ENCODE results near the gene INTS1.

The INTS1 gene

GRCh38 chr7:1432411-1433082 lies 71.6 kb downstream of the INTS1 start:
- peak; percentile 99 for TF ChIP-seq CTCF (IDR thresholded peaks at IDR 0.05; ENCODE audit: control extremely low read depth, extremely low read depth, low read depth, missing control alignments)
- peak; percentile 84 for DNase-seq (ENCODE audit: extremely low spot score)
- POLR2A ChIA-PET, result no interaction called here
- CTCF ChIA-PET, result interaction anchor here (0.7 to 4.7 kb wide), 21 partner anchors 8 to 239 kb away, joined by 3 to 43 read pairs (median 5); no protein-coding TSS in a partner anchor

GRCh38 chr7:1431634-1432380 lies 72.4 kb downstream of the INTS1 start:
- ChIA-PET CTCF (interaction anchor here (0.7 to 4.7 kb wide), 21 partner anchors 9 to 239 kb away, joined by 3 to 43 read pairs (median 5); no protein-coding TSS in a partner anchor), POLR2A (no interaction called here)
- DNase-seq (ENCODE audit: extremely low spot score), result no peak
- no peak for TF ChIP-seq CTCF (IDR thresholded peaks at IDR 0.05; ENCODE audit: control extremely low read depth, extremely low read depth, low read depth, missing control alignments)

GRCh38 chr7:1431226-1431625 lies 73.0 kb downstream of the INTS1 start:
- TF ChIP-seq CTCF (IDR thresholded peaks at IDR 0.05; ENCODE audit: control extremely low read depth, extremely low read depth, low read depth, missing control alignments), result no peak
- no peak for DNase-seq (ENCODE audit: extremely low spot score)
- ChIA-PET POLR2A (no interaction called here), CTCF (interaction anchor here (2.0 to 4.7 kb wide), 4 partner anchors 10 to 206 kb away, joined by 7 to 43 read pairs (median 14); no protein-coding TSS in a partner anchor)

- no peak for DNase-seq (ENCODE audit: extremely low spot score)
- POLR2A ChIA-PET, result no interaction called here
- no peak for TF ChIP-seq CTCF (IDR thresholded peaks at IDR 0.05; ENCODE audit: control extremely low read depth, extremely low read depth, low read depth, missing control alignments)
- CTCF ChIA-PET, result interaction anchor here (1.1 to 4.7 kb wide), 5 partner anchors 13 to 205 kb away, joined by 3 to 43 read pairs (median 7); no protein-coding TSS in a partner anchor
These were observed 73.9 kb downstream of the INTS1 start for GRCh38 chr7:1430056-1430845.

- POLR2A ChIA-PET, result no interaction called here
- DNase-seq (ENCODE audit: extremely low spot score), result no peak
- CTCF ChIA-PET, result interaction anchor here (1.1 to 1.8 kb wide), 3 partner anchors 10 to 45 kb away, joined by 3 to 5 read pairs (median 3); no protein-coding TSS in a partner anchor
- TF ChIP-seq CTCF (IDR thresholded peaks at IDR 0.05; ENCODE audit: control extremely low read depth, extremely low read depth, low read depth, missing control alignments), result no peak
These were observed 75.2 kb downstream of the INTS1 start for GRCh38 chr7:1428941-1429501.

All from GM10248 (cell line).